K562 (cell line): ENCODE measurements around the gene COL7A1. TPM values are rescaled to one million over a fixed set of nuclear protein-coding genes. Genes with fewer than 3 reads are reported as not detected.

Experiments
- E4F1 ChIP-seq: fragments of 250-450 bp; sonication (Bioruptor Pico); IDR thresholded peaks from 2 replicates; pipeline ENCODE4 v1.5.0; 2021; ENCODE audit warnings: mild to moderate bottlenecking, borderline replicate concordance
- ELF1 ChIP-seq: fragments of 200-800 bp; sonication (Bioruptor generic); IDR thresholded peaks from 2 replicates; pipeline ENCODE4 v1.6.1; 2016; ENCODE audit warnings: missing genetic modification characterization, missing compliant biosample characterization
- EZH2 ChIP-seq: IDR thresholded peaks from 2 replicates; pipeline ENCODE4 v1.6.1; 2012; ENCODE audit warnings: low read depth, mild to moderate bottlenecking, inconsistent platforms, low read length, borderline replicate concordance
- FOSL1 ChIP-seq: fragments of 200-800 bp; sonication (Bioruptor generic); conservative IDR thresholded peaks from 2 replicates; pipeline ENCODE4 v1.6.1; 2016; ENCODE audit warnings: missing genetic modification characterization, missing compliant biosample characterization
- FUS ChIP-seq: fragments of 200-400 bp; formaldehyde crosslinking; optimal IDR thresholded peaks from 2 replicates; pipeline ENCODE3; 2017; ENCODE audit warnings: low read depth, low read length
- HDAC1 ChIP-seq, 2 experiments: fragments of 450-650 bp; IDR thresholded peaks; 2 replicates each; pipeline ENCODE4 v1.6.1; 2016 to 2017; ENCODE audit warnings: inconsistent platforms in 1 of 2, mild to moderate bottlenecking in 1 of 2, moderate library complexity in 1 of 2
- HDGF ChIP-seq: fragments of 450-650 bp; IDR thresholded peaks from 2 replicates; pipeline ENCODE4 v1.6.1; 2016
- HMG20B ChIP-seq: fragments of 250-450 bp; sonication (Bioruptor Pico); IDR thresholded peaks from 2 replicates; pipeline ENCODE4 v1.5.0; 2021; ENCODE audit warnings: mild to moderate bottlenecking
- HNRNPLL ChIP-seq: fragments of 200-400 bp; formaldehyde crosslinking; IDR thresholded peaks from 2 replicates; pipeline ENCODE4 v1.6.1; 2017; ENCODE audit warnings: low read length, low read depth, mild to moderate bottlenecking; ENCODE audit not compliant: poor library complexity, severe bottlenecking
- KAT2B ChIP-seq: IDR thresholded peaks from one replicate; pipeline ENCODE4 v1.6.1; 2012; ENCODE audit warnings: low read depth, mild to moderate bottlenecking, control low read depth, inconsistent platforms, low read length, moderate library complexity
- KDM4B ChIP-seq, 2 experiments: fragments of 450-650 bp in 1 of 2; sonication (generic) in 1 of 2; IDR thresholded peaks; 2 replicates each; pipeline ENCODE4 v1.6.1; 2016 to 2017; ENCODE audit warnings: borderline replicate concordance in 2 of 2, antibody characterized with exemption in 1 of 2, low read depth in 1 of 2, mild to moderate bottlenecking in 1 of 2
- NCOA1 ChIP-seq: fragments of 450-650 bp; IDR thresholded peaks from 2 replicates; pipeline ENCODE4 v1.6.1; 2016; ENCODE audit warnings: low read depth
- NFRKB ChIP-seq: fragments of 450-650 bp; IDR thresholded peaks from 2 replicates; pipeline ENCODE4 v1.6.1; 2016; ENCODE audit warnings: low read depth
- PHB ChIP-seq: fragments of 250-450 bp; sonication (Bioruptor Pico); IDR thresholded peaks from 2 replicates; pipeline ENCODE4 v1.5.0; 2021
- SIN3B ChIP-seq: fragments of 450-650 bp; IDR thresholded peaks from 2 replicates; pipeline ENCODE4 v1.6.1; 2017; ENCODE audit warnings: low read depth, mild to moderate bottlenecking, moderate library complexity
- SOX6 ChIP-seq: fragments of 450-650 bp; IDR thresholded peaks from 2 replicates; pipeline ENCODE4 v1.6.1; 2014; ENCODE audit warnings: mild to moderate bottlenecking
- SRSF9 ChIP-seq: fragments of 200-400 bp; formaldehyde crosslinking; IDR thresholded peaks from 2 replicates; pipeline ENCODE4 v1.6.1; 2017; ENCODE audit warnings: low read depth, low read length, borderline replicate concordance
- WHSC1 ChIP-seq: IDR thresholded peaks from one replicate; pipeline ENCODE4 v1.6.1; 2012; ENCODE audit warnings: low read length, control low read depth, inconsistent platforms
- ZBTB1 ChIP-seq: sonication (generic); formaldehyde crosslinking; IDR thresholded peaks from 2 replicates; pipeline ENCODE4 v1.8.1; 2023; ENCODE audit warnings: missing genetic modification reagents, low read depth, mild to moderate bottlenecking, borderline replicate concordance
- ZBTB17 ChIP-seq: fragments of 450-650 bp; formaldehyde crosslinking; IDR thresholded peaks from 2 replicates; pipeline ENCODE4 v1.4.0; 2020; ENCODE audit warnings: mild to moderate bottlenecking
- ZFP1 ChIP-seq: fragments of 450-650 bp; formaldehyde crosslinking; IDR thresholded peaks from 2 replicates; pipeline ENCODE4 v1.4.0; 2020; ENCODE audit warnings: mild to moderate bottlenecking, mixed read lengths
- ZNF41 ChIP-seq: fragments of 250-450 bp; sonication (Bioruptor Pico); conservative IDR thresholded peaks from 2 replicates; pipeline ENCODE4 v1.4.0; 2020; ENCODE audit warnings: mild to moderate bottlenecking
- ZNF639 ChIP-seq, 2 experiments: fragments of 200-800 bp in 1 of 2; sonication (Bioruptor generic) in 1 of 2; sonication (generic) in 1 of 2; formaldehyde crosslinking in 1 of 2; IDR thresholded peaks in 1 of 2; conservative IDR thresholded peaks in 1 of 2; 2 replicates each; pipeline versions ENCODE4 v1.5.0 to v1.6.1; 2016 to 2020; ENCODE audit warnings: missing compliant biosample characterization in 1 of 2, missing genetic modification characterization in 1 of 2, missing genetic modification reagents in 1 of 2
- ZNF695 ChIP-seq: fragments of 450-650 bp; formaldehyde crosslinking; IDR thresholded peaks from 2 replicates; pipeline ENCODE4 v1.4.0; 2020; ENCODE audit warnings: mild to moderate bottlenecking, moderate library complexity
- ZSCAN32 ChIP-seq: fragments of 450-650 bp; formaldehyde crosslinking; IDR thresholded peaks from 2 replicates; pipeline ENCODE4 v1.4.0; 2020; ENCODE audit warnings: mild to moderate bottlenecking, moderate library complexity
- polyA plus RNA-seq, 8 experiments: library from polyadenylated mRNA; depleted of rRNA in 4 of 8; stranded (reverse) in 5 of 8; unstranded in 3 of 8; fragments of >200 nt; fragmentation: Nextera tagmentation in 2 of 8; fragmentation: Illumina TruSeq in 1 of 8; extraction: Ambion mirVana in 2 of 8; extraction: Trizol in 1 of 8; gene quantifications; 2 replicates each; pipeline versions ENCODE4 v1.2.1 to v1.2.3, GENCODE V29; 2011 to 2014; ENCODE audit warnings: inconsistent platforms in 1 of 8, missing spikeins in 1 of 8
- total RNA-seq, 7 experiments: library from RNA; depleted of rRNA in 6 of 7; stranded (reverse); fragments of >200 nt in 6 of 7; fragmentation: Illumina TruSeq in 2 of 7; extraction: Trizol in 2 of 7; gene quantifications; 2 replicates each; pipeline versions ENCODE4 v1.2.1 to v1.2.3, GENCODE V29; 2011 to 2021; ENCODE audit warnings: low replicate concordance in 1 of 7
- TF ChIP-seq, protein P1 (sequence below): sonication (generic); formaldehyde crosslinking; IDR thresholded peaks from 2 replicates; pipeline ENCODE4 v1.8.0; 2022; ENCODE audit warnings: mild to moderate bottlenecking, low read depth, missing genetic modification reagents

The COL7A1 gene
- total and polyA plus RNA-seq, 9 of the 15 experiments (the other 6 are each of a cell fraction or from before 2014, with no cell fraction given) = 0.09 to 0.66 (median 0.35) TPM; not detected in 3

DNA sequence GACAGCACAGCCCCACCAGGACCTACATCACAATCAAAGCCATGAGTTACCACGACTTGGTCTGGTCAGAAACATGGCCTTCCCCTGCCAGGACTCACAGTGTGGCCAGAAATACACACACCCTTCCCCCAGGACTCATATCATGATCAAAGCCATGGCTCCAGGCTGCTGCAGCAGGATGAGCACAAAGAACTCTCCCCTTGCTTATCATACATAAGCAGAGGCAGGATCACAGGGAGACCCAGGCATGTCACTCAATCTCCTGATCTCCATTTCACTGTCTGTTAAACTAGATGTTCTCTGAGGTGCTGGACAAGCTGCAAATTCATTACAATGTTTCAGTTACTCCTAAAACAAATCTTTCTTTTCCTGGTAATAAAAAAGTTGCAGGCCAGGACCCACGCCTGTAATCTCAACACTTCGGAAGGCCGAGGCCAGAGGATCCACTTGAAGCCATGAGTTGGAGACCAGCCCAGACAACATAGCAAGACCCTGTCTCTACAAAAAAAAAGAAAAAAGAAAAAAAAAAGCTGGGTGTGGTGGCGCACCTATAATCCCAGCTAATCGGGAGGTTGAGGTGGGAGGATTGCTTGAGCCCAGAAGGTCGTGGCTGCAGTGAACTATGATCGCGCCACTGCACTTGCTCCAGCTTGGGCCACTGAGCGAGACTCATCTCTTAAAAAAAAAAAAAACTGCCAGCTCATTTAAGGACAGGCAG is 39.7 kb downstream of the COL7A1 start (continued):
- TF ChIP-seq, protein P1, sequence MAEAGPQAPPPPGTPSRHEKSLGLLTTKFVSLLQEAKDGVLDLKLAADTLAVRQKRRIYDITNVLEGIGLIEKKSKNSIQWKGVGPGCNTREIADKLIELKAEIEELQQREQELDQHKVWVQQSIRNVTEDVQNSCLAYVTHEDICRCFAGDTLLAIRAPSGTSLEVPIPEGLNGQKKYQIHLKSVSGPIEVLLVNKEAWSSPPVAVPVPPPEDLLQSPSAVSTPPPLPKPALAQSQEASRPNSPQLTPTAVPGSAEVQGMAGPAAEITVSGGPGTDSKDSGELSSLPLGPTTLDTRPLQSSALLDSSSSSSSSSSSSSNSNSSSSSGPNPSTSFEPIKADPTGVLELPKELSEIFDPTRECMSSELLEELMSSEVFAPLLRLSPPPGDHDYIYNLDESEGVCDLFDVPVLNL (CRISPR knock-in tag) = no peak
- TF ChIP-seq ZBTB17 (CRISPR knock-in tag) (no peak), PHB (no peak), HDAC1 (IDR thresholded peaks at IDR 0.05) (peak in 1 of 2 experiments; percentile 40; a peak in 1 of 4 replicates), EZH2 (no peak), NFRKB (no peak), FUS (no peak), KAT2B (no peak), ZBTB1 (CRISPR knock-in tag) (no peak), ZSCAN32 (CRISPR knock-in tag) (no peak), FOSL1 (tag) (no peak), NCOA1 (no peak), ZNF41 (CRISPR knock-in tag) (no peak), E4F1 (no peak), SRSF9 (no peak), KDM4B (IDR thresholded peaks at IDR 0.05; ENCODE audit: borderline replicate concordance in 2 of 2, low read depth in 1 of 2) (no peak), ZFP1 (CRISPR knock-in tag) (no peak), ZNF695 (CRISPR knock-in tag) (no peak), SIN3B (no peak), HMG20B (no peak), WHSC1 (no peak), SOX6 (peak; percentile 68; the same call in 1 of the 2 replicates), HDGF (no peak), ZNF639 (CRISPR knock-in tag; conservative IDR thresholded peaks at IDR 0.05 in 1 of 2, IDR thresholded peaks at IDR 0.05 in 1 of 2) (no peak), ELF1 (tag) (no peak), HNRNPLL (no peak)
